Stimulated activated naive CD8-positive, alpha-beta T cell treated with anti-CD3 and anti-CD28 coated beads, Interleukin-15, Interleukin-2, amounts not matched to agents 100 ng/mL and 50 ng/mL, for 24 hours (primary cell): ENCODE data around the gene PIMREG.

Source experiments
- H3K27ac Mint-ChIP-seq: one replicate; pipeline ENCODE4 v1.8.0; 2021; ENCODE audit warnings: mild to moderate bottlenecking, mixed read lengths
- H3K27me3 Mint-ChIP-seq: one replicate; pipeline ENCODE4 v1.8.0; 2021; ENCODE audit warnings: mixed read lengths
- H3K36me3 Mint-ChIP-seq: one replicate; pipeline ENCODE4 v1.8.0; 2021; ENCODE audit warnings: low read depth, mixed read lengths
- H3K4me1 Mint-ChIP-seq: one replicate; pipeline ENCODE4 v1.8.0; 2021; ENCODE audit warnings: low read depth, mixed read lengths
- H3K4me3 Mint-ChIP-seq: one replicate; pipeline ENCODE4 v1.8.0; 2021; ENCODE audit warnings: mild to moderate bottlenecking, mixed read lengths
- H3K9me3 Mint-ChIP-seq: one replicate; pipeline ENCODE4 v1.8.0; 2021; ENCODE audit warnings: mixed read lengths

The PIMREG gene

DNA sequence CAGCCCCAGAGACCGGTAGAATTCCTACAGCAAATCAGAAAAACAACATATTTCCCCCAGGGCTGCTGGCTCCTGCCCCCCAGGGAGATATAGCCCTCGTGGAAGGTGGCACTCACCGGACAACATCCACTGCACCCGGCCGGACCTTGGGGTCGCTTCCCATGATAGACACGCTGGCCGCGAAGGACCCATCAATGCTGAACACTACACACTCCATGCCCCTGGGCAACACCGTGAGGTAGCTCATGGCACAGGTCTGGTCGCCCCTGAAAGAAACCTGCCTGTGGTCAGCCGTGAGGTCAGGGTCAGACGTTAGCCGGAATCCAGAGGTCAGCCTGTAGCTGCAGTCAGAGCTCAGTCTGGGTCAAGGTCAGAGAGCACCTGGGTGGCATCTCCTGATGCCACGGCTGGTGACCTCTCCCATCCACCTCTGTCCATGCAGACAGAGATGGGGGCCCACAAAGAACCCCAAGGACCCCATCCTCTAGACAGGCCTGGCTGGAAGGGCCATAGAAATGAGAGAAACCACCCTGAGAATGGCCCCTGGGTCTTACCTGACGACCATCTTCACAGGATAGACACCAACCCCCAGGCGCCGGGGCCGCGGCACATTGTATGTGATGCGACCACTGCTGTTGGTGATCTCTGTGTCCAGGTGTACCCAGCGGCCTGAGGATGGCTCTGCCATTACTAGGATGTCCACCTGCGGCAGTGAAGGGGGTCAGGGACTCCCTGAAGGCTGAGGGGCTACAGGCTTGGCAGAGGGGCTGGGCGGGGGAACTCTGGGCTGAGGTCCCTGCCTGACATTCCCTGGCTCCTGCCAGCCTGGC lies 19.6 kb downstream of the PIMREG start:
- Mint-ChIP-seq H3K27me3 (no peaks in the 10 kb centered on the region), H3K27ac (no peak overlapping the region), H3K4me1 (peaks cover 12% of the 10 kb centered on the region), H3K9me3 (no peaks in the 10 kb centered on the region), H3K36me3 (no peaks in the 10 kb centered on the region), H3K4me3 (no peak overlapping the region)

DNA sequence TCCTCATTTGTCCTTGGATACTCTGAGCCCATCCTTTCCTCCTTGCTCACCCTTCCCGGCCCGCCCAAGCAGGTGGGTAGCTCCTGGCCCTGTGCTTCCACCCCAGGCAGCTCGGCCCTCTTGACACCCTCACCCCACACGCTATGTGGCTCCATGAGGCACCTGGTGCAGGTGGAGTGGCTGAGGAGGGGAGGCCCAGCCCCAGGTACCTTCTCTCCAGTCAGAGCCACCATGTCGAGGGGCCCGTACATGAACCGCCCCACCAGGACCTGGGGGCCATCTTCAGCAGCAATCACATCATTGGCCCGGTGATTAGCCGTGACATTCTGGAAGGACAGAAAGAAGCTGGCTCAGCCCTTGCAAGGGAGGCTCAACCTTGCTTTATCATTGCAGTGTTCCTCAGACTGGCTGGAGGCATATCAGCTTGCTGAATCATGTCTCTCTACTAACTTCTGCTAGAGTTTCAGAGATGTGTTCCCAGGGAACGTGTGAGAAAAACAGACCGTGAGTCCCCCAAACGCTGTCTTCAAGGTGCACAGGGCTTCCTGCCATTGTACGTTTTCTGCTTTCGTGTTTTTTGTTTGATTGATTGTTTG lies 20.3 kb downstream of the PIMREG start:
- peaks cover 12% of the 10 kb centered on the region for H3K4me1 Mint-ChIP-seq
- H3K27ac Mint-ChIP-seq: no peak overlapping the region
- H3K36me3 Mint-ChIP-seq: no peaks in the 10 kb centered on the region
- no peaks in the 10 kb centered on the region for H3K9me3 Mint-ChIP-seq
- no peaks in the 10 kb centered on the region for H3K27me3 Mint-ChIP-seq
- H3K4me3 Mint-ChIP-seq: no peak overlapping the region

DNA sequence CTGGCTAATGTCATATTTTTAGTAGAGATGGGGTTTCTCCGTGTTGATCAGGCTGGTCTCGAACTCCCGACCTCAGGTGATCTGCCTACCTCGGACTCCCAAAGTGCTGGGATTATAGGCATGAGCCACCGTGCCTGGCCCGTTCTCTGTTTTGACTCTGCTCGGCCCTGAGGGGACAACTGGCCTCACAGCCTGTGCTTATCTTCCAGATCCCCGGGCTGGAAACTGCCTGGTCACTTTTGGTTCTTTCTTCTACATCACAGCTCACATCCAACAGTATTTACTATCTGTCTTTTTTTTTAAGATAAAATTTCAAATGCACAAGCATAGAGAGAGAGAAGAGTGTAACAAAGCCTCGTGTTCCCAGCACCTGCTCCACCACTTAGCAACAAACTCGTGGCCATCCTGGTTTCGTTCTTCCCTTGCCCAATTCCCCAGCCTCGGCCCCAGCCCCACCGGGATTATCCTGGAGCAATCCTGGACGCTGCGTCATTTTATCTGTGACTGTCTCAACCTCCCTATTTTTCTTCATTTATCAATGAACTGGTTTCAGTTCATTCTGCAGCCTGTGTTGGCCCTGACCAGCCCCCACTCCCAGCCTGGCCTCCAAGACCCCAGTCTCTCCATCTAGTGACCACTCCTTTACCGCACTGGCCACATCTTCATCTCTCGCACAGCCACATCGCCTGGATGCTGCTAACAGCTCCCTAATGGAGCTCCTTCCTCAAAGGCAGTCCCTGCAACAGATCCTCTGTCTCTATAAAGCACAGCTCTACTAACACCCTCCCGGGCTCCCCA lies 21.1 kb downstream of the PIMREG start:
- Mint-ChIP-seq H3K27me3 (no peaks in the 10 kb centered on the region), H3K9me3 (no peaks in the 10 kb centered on the region), H3K36me3 (no peaks in the 10 kb centered on the region), H3K27ac (no peak overlapping the region), H3K4me1 (peaks cover 12% of the 10 kb centered on the region), H3K4me3 (no peak overlapping the region)

DNA sequence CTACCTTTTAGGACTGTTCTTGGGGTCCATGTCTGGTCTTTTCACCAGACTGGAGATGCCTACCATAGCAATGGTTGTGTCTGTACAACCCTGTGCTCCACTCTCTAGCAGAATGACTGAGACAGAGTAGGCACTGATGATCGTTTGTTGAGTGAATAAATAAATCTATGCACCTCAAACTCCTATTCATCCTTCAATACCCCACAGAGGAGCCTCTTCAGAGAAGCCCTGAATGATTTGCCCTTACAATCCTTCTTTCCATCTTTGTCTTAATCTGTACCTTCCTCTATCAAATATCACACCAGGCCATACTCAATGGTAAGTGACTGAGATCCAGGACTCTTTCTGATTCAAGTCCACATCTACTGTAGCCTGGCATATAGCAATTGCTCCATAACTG lies 23.3 kb downstream of the PIMREG start:
- H3K27ac Mint-ChIP-seq: no peak overlapping the region
- H3K9me3 Mint-ChIP-seq: no peaks in the 10 kb centered on the region
- H3K4me3 Mint-ChIP-seq: no peak overlapping the region
- no peaks in the 10 kb centered on the region for H3K36me3 Mint-ChIP-seq
- H3K4me1 Mint-ChIP-seq: no peaks in the 10 kb centered on the region
- H3K27me3 Mint-ChIP-seq: no peaks in the 10 kb centered on the region

DNA sequence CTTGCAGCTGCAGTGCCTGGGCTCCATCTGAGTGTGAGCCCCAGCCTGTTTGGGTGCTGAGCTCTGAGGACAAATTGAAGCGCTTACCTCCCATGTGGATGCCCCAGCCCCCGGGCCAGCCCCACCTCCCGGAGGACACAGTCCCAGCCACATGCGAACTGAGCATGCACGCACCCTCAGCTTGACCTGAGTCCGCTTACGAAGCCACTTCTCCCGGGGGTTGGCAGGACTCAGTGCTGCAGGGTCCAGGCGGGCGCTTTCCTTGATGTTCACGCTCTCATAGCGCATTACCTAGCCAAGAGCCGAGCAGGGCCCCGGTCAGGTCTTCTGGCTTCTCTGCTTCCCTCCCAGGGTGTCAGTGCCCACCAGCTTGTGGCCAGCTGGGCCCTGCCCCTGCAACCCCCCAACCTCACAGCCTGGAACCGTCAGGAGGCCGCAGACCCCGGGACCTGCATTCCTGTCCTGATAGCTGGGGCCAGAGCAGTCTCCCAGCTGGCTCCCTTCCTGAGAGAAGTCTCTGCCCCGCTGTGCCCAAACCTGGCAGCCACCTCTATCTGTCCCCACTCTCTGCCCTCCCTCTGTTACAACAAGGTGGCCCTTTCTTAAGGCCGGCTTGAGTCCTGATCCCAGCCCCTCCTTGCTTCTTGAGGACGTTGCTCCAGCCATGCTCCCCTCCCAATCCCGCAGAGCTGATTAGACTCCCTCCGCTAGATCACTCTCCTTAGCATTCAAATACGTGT lies 24.0 kb downstream of the PIMREG start:
- Mint-ChIP-seq H3K36me3 (no peaks in the 10 kb centered on the region), H3K9me3 (no peaks in the 10 kb centered on the region), H3K27ac (no peak overlapping the region), H3K27me3 (no peaks in the 10 kb centered on the region), H3K4me1 (no peaks in the 10 kb centered on the region), H3K4me3 (no peak overlapping the region)

DNA sequence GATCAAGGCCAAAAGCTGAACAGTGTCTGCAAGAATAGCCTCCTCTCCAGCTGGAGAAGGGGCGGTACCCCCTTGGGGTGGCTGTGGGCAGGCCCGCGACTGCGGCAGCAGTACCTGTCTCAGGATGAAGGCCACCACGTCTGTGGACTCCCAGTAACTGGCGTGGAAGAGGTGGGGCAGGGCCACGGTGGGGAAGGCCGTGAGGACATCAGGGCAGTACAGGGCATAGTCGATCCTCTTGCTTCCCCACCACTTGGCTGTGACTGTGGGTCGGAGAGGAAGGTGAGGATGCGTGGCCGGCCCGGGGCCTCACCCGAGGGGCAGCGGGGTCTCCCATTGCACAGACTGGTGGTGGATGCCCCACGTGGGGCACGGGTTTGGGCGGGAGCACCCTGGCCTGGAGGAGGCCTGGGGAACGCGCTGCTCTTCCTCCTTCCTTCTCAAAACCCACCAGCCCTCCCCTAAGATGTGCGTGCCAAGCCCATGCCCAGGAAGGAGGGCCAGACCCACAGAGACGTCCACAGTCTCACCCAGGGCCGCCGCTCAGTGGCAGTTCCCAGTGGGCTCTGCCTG lies 26.0 kb downstream of the PIMREG start:
- no peaks in the 10 kb centered on the region for H3K9me3 Mint-ChIP-seq
- no peak overlapping the region for H3K27ac Mint-ChIP-seq
- no peaks in the 10 kb centered on the region for H3K4me1 Mint-ChIP-seq
- H3K4me3 Mint-ChIP-seq: no peak overlapping the region
- H3K36me3 Mint-ChIP-seq: no peaks in the 10 kb centered on the region
- H3K27me3 Mint-ChIP-seq: no peaks in the 10 kb centered on the region

DNA sequence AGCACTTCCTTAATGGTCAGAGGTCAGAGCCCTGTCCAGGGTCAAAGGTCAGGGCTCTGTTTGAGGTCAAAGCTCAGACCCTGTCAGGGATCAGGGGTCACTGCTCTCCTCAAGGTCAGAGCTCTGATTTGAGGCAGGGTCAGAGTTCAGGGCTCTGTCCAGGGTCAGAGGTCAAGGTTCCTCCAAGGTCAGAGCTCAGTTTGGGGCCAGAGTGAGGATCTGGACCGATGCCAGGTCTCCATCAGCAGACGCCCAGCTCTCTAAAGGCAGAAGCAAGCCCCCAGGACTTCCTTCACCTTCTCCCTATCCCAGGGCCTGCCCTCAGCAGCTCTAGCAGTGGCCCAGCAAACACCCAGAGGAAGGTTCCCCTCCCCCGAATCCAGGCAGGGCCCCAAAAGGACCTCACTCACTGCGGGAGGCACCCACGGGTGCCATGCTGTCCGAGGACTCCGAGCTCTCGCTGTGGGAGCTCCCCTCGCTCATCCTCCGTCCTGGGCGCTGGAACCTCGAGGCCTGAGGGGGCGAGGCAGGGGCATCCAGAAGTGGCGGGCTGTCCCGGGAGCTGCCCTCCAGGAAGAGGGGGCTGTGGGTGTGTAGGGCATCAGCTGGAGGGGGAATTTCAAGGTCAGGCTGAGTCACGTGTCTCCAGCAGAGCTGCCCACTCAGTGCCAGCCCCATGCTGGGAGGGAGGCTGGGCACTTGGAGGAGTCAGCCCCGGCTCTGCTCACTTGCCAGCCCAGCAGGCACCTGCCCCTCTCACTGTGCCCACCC lies 26.7 kb downstream of the PIMREG start:
- Mint-ChIP-seq H3K4me1 (no peaks in the 10 kb centered on the region), H3K9me3 (no peaks in the 10 kb centered on the region), H3K4me3 (no peak overlapping the region), H3K27ac (no peak overlapping the region), H3K27me3 (no peaks in the 10 kb centered on the region), H3K36me3 (no peaks in the 10 kb centered on the region)

DNA sequence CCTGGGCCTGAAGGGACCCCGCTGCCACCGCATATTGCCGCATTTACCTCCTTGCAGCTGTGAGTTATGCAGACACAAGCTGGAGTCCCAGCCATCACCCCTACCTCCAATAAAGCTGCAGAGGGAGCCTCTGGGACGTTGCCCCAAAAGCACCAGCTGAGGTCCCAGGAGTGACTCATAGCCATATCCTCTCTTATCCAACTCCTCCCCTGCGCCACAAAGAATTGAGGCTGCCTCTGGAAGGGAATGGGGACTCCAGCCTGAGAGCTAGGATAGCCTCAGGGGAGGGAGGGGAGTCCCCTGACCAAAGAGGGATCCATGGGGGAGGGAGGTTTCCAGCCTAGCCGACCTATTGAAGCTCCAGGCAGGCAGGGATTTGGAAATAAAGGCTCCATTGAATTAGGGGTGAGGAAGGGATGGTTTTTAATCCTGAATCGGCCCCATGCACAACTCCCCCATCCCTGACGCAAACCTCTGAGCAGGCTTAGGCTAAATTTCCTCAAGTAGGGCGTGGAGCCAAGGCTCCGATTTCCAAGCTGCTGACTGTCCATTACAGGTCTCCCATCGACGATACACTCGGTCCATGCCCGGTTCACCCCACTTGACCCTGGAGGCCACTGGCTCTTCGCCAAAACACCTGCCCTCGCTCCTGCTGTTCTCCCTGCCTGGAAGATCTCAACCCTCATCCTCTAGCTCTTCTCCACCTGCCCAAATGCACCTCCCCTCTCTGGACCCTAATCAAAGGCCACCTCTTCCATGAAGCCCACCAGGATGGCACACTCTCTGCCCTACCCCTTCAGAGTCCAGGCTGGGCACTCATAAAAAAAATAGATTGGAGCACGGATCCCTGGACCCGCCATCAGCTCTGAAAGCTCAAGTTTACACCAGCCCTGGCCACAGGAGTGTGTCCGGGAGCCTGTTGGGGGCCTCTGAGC lies 27.5 kb downstream of the PIMREG start:
- Mint-ChIP-seq H3K9me3 (no peaks in the 10 kb centered on the region), H3K4me3 (no peak overlapping the region), H3K27me3 (no peaks in the 10 kb centered on the region), H3K27ac (no peak overlapping the region), H3K36me3 (no peaks in the 10 kb centered on the region), H3K4me1 (no peaks in the 10 kb centered on the region)

DNA sequence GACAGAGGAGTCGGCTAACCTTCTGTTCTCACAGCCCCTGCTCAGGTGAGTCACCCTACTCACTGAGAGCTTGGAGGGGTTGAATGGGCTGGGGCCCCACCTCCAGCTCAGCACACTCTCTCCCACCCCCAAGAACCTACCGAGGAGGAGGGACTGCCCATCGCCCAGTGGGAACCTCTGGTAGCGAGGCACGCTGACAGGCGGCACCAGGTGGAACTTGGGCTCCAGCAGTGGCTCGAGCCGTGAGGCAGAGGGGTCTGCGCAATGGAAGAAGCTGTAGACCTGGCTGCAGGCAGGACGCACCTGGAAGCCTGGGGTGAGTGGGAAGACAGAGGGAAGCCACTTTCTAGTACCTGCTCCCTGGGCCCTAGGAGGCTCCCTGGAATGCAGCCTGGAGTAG lies 28.3 kb downstream of the PIMREG start:
- Mint-ChIP-seq H3K4me3 (no peak overlapping the region), H3K27ac (no peak overlapping the region), H3K9me3 (no peaks in the 10 kb centered on the region), H3K27me3 (no peaks in the 10 kb centered on the region), H3K36me3 (no peaks in the 10 kb centered on the region), H3K4me1 (no peaks in the 10 kb centered on the region)

DNA sequence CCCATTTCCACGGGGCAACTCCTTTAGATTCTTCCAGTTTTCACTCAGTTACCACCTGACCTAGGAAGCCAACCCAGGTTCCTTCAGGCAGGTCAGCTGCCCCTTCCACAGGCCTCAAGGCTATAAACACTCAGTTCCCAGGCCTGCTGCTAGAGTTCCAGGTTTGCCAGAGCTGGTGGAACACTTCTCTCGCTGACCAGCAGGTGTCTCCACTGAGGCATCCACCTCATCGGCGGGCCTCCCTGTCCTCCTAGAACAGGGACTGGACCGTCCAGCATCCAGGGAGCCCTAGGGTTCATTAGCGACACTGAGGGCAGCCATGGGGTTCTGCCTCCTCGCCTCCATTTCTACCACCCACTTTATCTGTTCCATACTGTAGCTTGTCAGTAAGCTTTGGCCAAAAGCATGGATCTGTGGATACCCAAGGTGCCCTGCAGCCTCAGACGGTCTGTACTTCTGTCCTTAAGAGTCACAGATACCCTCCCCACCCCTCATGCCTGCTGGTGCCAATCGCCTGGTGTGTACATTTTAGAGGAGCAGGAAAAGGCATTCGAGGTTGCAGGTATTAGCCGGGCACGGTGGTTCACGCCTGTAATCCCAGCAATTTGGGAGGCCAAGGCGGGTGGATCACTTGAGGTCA lies 29.0 kb downstream of the PIMREG start:
- H3K27ac Mint-ChIP-seq: no peak overlapping the region
- no peaks in the 10 kb centered on the region for H3K36me3 Mint-ChIP-seq
- no peaks in the 10 kb centered on the region for H3K9me3 Mint-ChIP-seq
- no peaks in the 10 kb centered on the region for H3K4me1 Mint-ChIP-seq
- H3K27me3 Mint-ChIP-seq: no peaks in the 10 kb centered on the region
- no peak overlapping the region for H3K4me3 Mint-ChIP-seq

DNA sequence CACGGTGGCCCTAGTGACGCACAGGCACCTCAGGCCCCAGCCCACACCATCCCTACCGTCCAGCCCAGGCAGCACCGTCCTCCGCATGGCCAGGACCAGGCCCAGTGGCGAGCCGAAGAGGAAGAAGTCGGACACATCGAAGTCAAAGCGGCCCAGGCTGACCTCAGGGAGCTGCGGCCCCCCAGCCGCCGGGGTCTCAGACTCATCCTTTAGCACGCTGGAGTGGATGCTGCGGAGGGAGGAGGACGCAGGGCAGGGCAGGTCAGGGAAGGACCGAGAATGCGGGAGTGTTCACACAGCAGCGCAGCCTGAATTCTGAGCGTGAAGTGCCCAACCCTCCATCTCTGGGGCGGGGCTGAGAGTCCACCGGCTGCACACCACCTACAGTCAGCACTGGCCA lies 30.1 kb downstream of the PIMREG start:
- Mint-ChIP-seq H3K4me3 (no peak overlapping the region), H3K36me3 (no peaks in the 10 kb centered on the region), H3K27ac (no peak overlapping the region), H3K9me3 (no peaks in the 10 kb centered on the region), H3K27me3 (no peaks in the 10 kb centered on the region), H3K4me1 (no peaks in the 10 kb centered on the region)

DNA sequence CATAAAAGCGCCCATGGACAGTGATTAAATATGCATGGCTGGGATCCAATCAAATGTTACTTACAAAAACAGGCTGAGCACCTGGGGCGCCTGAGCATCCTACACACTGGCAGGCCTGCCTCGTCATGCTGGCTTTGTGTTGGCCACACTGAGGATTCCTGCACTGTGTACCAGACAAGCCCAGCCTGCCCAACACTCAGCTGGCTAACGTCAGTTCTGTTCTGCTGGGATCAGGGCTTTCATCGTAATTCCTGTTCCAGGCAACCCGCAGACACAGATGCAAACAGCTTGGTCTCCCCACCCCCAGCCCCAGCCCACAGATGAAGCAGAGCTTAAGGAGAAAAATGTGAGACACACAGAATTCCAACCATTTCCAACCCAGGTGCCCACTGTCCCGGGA lies 30.7 kb downstream of the PIMREG start:
- Mint-ChIP-seq H3K9me3 (no peaks in the 10 kb centered on the region), H3K4me3 (no peak overlapping the region), H3K36me3 (no peaks in the 10 kb centered on the region), H3K27me3 (no peaks in the 10 kb centered on the region), H3K4me1 (no peaks in the 10 kb centered on the region), H3K27ac (no peak overlapping the region)

DNA sequence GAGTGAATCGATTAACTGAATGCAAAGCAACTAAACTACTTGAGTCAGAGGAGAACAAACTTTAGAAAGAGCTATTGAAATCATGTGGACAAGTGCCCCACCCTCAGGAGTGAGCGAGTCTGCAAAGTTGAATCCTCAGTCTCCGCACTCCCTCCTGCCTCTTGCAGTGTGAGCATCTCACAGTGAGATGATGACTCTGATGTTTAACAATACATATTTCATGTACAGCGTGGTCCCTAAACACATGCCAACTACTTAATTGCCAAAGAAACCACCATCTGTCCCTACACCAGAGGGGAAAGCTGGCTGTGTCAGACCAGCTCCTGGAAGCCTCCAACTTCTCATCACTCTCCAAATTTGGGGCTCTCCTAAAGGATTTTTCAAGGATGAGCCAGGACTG lies 31.2 kb downstream of the PIMREG start:
- no peaks in the 10 kb centered on the region for H3K4me1 Mint-ChIP-seq
- H3K4me3 Mint-ChIP-seq: no peak overlapping the region
- H3K27ac Mint-ChIP-seq: no peak overlapping the region
- H3K9me3 Mint-ChIP-seq: no peaks in the 10 kb centered on the region
- no peaks in the 10 kb centered on the region for H3K36me3 Mint-ChIP-seq
- no peaks in the 10 kb centered on the region for H3K27me3 Mint-ChIP-seq
